HepG2 (cell line): Measurements from ENCODE around the gene ASB16. TPM values are rescaled to one million over a fixed set of nuclear protein-coding genes. Genes with fewer than 3 reads are reported as not detected.

Experiments used
- ASH2L ChIP-seq: fragments of 300-600, 200-600 bp; sonication (generic); IDR thresholded peaks from 2 replicates; pipeline ENCODE4 v1.7.0; 2017; ENCODE audit warnings: low read depth, mild to moderate bottlenecking, moderate library complexity, mixed read lengths, low read length; ENCODE audit not compliant: insufficient read length
- BCLAF1 ChIP-seq: fragments of 450-650 bp; IDR thresholded peaks from 2 replicates; pipeline ENCODE4 v1.6.1; 2017; ENCODE audit warnings: mild to moderate bottlenecking
- CCDC6 ChIP-seq: sonication (generic); formaldehyde crosslinking; IDR thresholded peaks from 2 replicates; pipeline ENCODE4 v1.8.1; 2022; ENCODE audit warnings: mild to moderate bottlenecking, missing genetic modification reagents, moderate library complexity
- GZF1 ChIP-seq: sonication (generic); formaldehyde crosslinking; IDR thresholded peaks from 2 replicates; pipeline ENCODE4 v1.5.1; 2020; ENCODE audit warnings: mild to moderate bottlenecking, missing genetic modification reagents
- KDM5B ChIP-seq: sonication (generic); formaldehyde crosslinking; IDR thresholded peaks from 2 replicates; pipeline ENCODE4 v1.4.0; 2020; ENCODE audit warnings: missing genetic modification reagents, mild to moderate bottlenecking, borderline replicate concordance
- KLF6 ChIP-seq: IDR thresholded peaks from 2 replicates; pipeline ENCODE4 v1.8.0; 2016; ENCODE audit warnings: missing biosample characterization, missing genetic modification reagents
- MED8 ChIP-seq: sonication (generic); formaldehyde crosslinking; IDR thresholded peaks from 2 replicates; pipeline ENCODE4 v1.8.1; 2023; ENCODE audit warnings: mild to moderate bottlenecking, missing genetic modification reagents; ENCODE audit not compliant: insufficient replicate concordance
- PPARG ChIP-seq: conservative IDR thresholded peaks from 2 replicates; pipeline ENCODE4 v1.6.1; 2016; ENCODE audit warnings: missing biosample characterization, missing genetic modification reagents
- RCOR2 ChIP-seq: IDR thresholded peaks from 2 replicates; pipeline ENCODE4 v1.6.1; 2016; ENCODE audit warnings: missing biosample characterization, missing genetic modification reagents
- RNF219 ChIP-seq: sonication (generic); formaldehyde crosslinking; IDR thresholded peaks from 2 replicates; pipeline ENCODE4 v1.5.0; 2020; ENCODE audit warnings: mild to moderate bottlenecking, missing genetic modification reagents
- SMAD9 ChIP-seq: sonication (generic); formaldehyde crosslinking; IDR thresholded peaks from 2 replicates; pipeline ENCODE4 v1.5.1; 2020; ENCODE audit warnings: mild to moderate bottlenecking, missing genetic modification reagents
- ZMAT3 ChIP-seq: sonication (generic); formaldehyde crosslinking; conservative IDR thresholded peaks from 2 replicates; pipeline ENCODE4 v1.7.0; 2021; ENCODE audit warnings: missing genetic modification reagents
- ZNF143 ChIP-seq: sonication (generic); formaldehyde crosslinking; IDR thresholded peaks from 2 replicates; pipeline ENCODE4 v1.4.0; 2020; ENCODE audit warnings: missing genetic modification reagents
- ZNF556 ChIP-seq: sonication (generic); formaldehyde crosslinking; IDR thresholded peaks from 2 replicates; pipeline ENCODE4 v1.4.0; 2020; ENCODE audit warnings: mild to moderate bottlenecking, missing genetic modification reagents, borderline replicate concordance
- ZNF562 ChIP-seq: sonication (generic); formaldehyde crosslinking; IDR thresholded peaks from 2 replicates; pipeline ENCODE4 v1.8.0; 2022; ENCODE audit warnings: missing genetic modification reagents, borderline replicate concordance
- ZNF577 ChIP-seq: sonication (generic); formaldehyde crosslinking; IDR thresholded peaks from 2 replicates; pipeline ENCODE4 v1.4.0; 2020; ENCODE audit warnings: mild to moderate bottlenecking, low read depth, missing genetic modification reagents, borderline replicate concordance
- ZNF607 ChIP-seq: sonication (generic); formaldehyde crosslinking; IDR thresholded peaks from 2 replicates; pipeline ENCODE4 v1.5.1; 2020; ENCODE audit warnings: missing genetic modification reagents, mild to moderate bottlenecking, borderline replicate concordance
- ZNF615 ChIP-seq: sonication (generic); formaldehyde crosslinking; IDR thresholded peaks from 2 replicates; pipeline ENCODE4 v1.5.0; 2020; ENCODE audit warnings: mild to moderate bottlenecking, missing genetic modification reagents, borderline replicate concordance
- ZNF788 ChIP-seq: sonication (generic); formaldehyde crosslinking; IDR thresholded peaks from 2 replicates; pipeline ENCODE4 v1.5.0; 2020; ENCODE audit warnings: mild to moderate bottlenecking, missing genetic modification reagents, borderline replicate concordance
- ZNF816 ChIP-seq: sonication (generic); formaldehyde crosslinking; IDR thresholded peaks from 2 replicates; pipeline ENCODE4 v1.8.0; 2022; ENCODE audit warnings: missing genetic modification reagents, mild to moderate bottlenecking, borderline replicate concordance
- ZSCAN29 ChIP-seq: sonication (generic); formaldehyde crosslinking; conservative IDR thresholded peaks from 2 replicates; pipeline ENCODE4 v1.4.0; 2020; ENCODE audit warnings: mild to moderate bottlenecking, missing genetic modification reagents
- ZUFSP ChIP-seq: sonication (generic); formaldehyde crosslinking; IDR thresholded peaks from 2 replicates; pipeline ENCODE4 v1.9.0; 2021; ENCODE audit warnings: missing genetic modification reagents, mild to moderate bottlenecking, borderline replicate concordance
- polyA plus RNA-seq, 8 experiments: library from polyadenylated mRNA; depleted of rRNA in 3 of 8; stranded (reverse) in 7 of 8; unstranded in 1 of 8; fragments of >200 nt; fragmentation: Illumina TruSeq in 4 of 8; extraction: Trizol in 4 of 8; gene quantifications; 2 replicates each; pipeline versions ENCODE4 v1.2.1 to v1.2.3, GENCODE V29; 2011 to 2016; ENCODE audit warnings: low read depth in 4 of 8, missing spikeins in 1 of 8, mixed read lengths in 1 of 8; ENCODE audit not compliant: insufficient read depth in 1 of 8
- total RNA-seq, 5 experiments: library from RNA; depleted of rRNA; stranded (reverse); fragments of >200 nt; fragmentation: Illumina TruSeq; extraction: Trizol; gene quantifications; 2 replicates each; pipeline ENCODE4 v1.2.3, GENCODE V29; 2016; ENCODE audit warnings: low read depth in 1 of 5

ASB16 gene
- total and polyA plus RNA-seq, 2 of the 13 experiments (the other 11 are each of a cell fraction or from before 2014, with no cell fraction given) = 0.07 TPM; not detected in 1

DNA sequence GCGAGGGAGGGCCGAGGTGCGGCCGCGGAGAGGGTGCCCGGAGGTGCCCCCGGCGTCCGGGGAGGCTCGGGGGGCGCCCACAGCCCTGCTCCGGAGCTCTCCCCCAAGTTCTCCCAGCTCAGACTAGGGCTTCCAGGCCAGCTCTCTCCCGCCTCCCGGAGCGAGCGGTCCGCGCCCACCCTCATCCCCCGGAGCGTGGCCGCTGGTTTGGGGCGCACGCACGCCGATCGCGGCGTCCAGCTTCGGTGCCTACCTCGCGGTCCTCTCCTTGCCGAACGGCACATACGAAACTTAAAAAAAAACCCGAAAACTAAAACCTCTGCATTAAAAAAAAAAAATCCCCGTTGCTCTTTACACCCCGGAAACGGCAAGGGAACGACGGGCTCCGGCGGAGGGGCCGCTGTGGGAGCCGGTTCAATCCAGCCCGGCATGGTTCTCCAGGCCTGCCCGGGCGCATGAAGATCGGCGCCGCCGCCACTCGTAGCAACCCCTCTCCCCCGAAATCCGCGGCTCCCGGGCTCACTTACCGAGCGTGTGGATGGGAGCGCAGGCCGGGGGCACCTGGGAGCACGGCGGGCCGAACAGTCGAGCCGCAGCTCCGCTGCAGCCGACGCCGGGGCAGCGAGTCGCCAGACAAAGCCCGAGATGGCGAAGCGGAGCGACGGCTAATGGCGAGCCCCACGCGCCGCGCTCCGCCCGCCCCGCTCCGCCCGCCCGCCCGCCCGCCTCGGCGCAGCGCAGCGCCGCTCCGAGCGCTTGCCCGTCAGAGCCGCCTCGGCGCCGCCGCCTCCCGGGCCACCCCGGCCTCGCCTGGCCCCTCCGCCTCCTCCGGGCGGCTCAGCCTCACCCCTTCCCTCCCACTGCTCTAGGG, 49.9 kb downstream of the ASB16 start (continued):
- no peak for TF ChIP-seq BCLAF1
- peak; percentile 86 for TF ChIP-seq KDM5B (CRISPR knock-in tag)
- no peak for TF ChIP-seq ZNF816
- TF ChIP-seq ZUFSP (CRISPR knock-in tag) = no peak
- no peak for TF ChIP-seq ZNF615 (CRISPR knock-in tag)
- no peak for TF ChIP-seq SMAD9 (CRISPR knock-in tag)
- TF ChIP-seq RNF219 = no peak
- no peak for TF ChIP-seq RCOR2 (CRISPR knock-in tag)
- TF ChIP-seq ZNF143 = no peak
- TF ChIP-seq MED8 (CRISPR knock-in tag) = no peak
- TF ChIP-seq ZNF556 (CRISPR knock-in tag) = no peak
- TF ChIP-seq ZNF577 (CRISPR knock-in tag) = no peak
- no peak for TF ChIP-seq PPARG (CRISPR knock-in tag)
- TF ChIP-seq GZF1 = 0 out of 2 replicates have a peak, but pooled peaks have one; percentile 20
- TF ChIP-seq CCDC6 (CRISPR knock-in tag) = no peak
- no peak for TF ChIP-seq ZNF788
- peak; percentile 21; the same call in 1 of the 2 replicates for TF ChIP-seq KLF6
- TF ChIP-seq ZNF562 (CRISPR knock-in tag) = no peak
- TF ChIP-seq ASH2L = peak; percentile 3
- no peak for TF ChIP-seq ZSCAN29 (CRISPR knock-in tag)
- TF ChIP-seq ZNF607 = peak; percentile 55; the same call in 1 of the 2 replicates
- TF ChIP-seq ZMAT3 (CRISPR knock-in tag) = no peak
